GF-D8 (cell line): ENCODE results near the gene TSPAN14.

ENCODE experiments used
- DNase-seq: peaks from one replicate; lab custom pipeline; 2025; lab: John Stamatoyannopoulos, UW

The TSPAN14 gene

DNA sequence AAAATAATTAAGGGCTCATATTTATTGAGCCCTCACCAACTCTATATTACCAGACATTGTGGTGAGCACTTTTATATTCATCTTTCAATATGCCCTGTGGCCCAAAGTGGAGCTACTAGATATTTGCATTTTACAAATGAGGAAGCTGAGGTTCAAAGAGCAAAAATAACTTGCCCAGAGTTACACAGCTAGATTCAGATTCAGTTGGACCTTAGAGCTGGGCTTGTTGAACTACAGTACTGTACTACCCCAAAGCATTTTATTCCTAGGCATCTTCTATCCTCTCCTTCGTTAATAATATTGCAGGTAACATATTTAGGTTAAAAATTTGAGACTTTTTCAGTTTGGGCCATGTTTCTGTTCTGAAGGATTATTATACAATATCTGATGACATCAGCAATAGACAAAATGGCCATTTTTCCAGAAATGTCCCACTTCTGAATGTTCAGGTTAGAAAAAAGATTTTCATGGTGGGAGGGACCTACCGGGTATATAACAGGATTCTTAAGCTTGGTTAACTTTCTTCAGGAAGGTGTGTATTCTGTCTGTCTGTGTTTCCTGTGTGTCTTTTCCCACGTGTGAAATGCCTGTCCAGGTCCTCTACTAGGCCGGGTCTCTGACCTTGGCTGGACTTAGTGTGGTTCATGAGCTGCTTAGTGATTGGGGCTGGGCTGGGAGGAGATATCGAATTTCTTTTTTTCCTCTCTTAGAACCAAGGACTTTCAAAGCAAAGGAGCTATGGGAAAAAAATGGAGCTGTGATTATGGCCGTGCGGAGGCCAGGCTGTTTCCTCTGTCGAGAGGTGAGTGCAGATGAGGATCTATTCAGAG is 32.2 kb upstream of the TSPAN14 start:
- no peak for DNase-seq

DNA sequence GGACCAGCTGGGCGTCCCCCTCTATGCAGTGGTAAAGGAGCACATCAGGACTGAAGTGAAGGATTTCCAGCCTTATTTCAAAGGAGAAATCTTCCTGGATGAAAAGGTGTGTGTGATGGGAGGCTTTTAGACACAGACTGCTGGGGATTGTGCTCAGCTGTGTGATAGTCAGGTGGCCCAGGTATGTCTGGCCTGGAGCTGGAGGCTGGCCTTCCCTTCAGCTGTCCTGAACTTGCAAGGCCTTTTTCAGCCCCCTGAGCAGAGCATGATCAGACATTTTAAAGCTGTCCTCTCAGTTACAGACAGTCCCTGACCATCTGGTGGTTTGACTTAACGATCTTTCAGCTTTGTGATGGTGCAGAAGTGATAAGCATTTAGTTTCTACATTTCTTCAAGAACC is 28.2 kb upstream of the TSPAN14 start:
- no peak for DNase-seq

DNA sequence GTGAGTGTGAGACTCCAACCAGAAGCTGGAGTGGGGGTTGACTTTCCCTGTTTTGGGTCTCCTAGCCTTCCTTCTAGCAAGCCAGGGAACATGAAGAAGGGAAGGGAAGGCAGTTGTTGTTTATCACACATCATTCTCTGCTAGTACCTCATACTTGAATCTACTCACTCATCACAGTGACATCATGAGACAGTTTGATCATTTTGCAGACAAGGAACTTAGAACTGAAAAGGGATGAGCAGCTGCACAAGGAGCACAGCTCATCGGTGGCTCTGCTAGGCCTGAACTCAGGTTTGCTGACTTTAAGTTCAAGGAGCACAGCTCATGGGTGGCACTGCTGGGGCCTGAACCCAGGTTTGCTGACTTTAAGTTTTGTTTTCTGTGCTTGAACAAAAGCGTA is 26.6 kb upstream of the TSPAN14 start:
- DNase-seq: no peak

DNA sequence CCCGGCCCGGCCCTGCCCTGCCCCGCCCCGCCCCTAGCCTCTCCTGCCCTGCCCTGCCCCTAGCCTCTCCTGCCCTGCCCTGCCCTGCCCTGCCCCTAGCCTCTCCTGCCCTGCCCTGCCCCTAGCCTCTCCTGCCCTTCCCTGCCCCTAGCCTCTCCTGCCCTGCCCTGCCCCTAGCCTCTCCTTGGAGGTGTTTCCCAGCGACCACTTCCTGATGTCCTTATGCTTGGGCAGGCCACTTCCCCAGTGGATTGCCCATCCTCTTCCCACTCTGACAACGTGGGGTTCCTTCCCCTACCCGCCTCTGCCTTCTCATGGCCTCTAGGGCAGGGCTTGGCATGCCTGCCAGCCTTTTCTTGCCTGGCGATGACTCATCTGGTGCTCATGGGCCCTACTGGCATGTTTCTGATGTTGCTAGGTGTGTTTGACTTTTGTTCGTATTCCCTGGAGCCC is 24.6 kb upstream of the TSPAN14 start:
- no peak for DNase-seq

DNA sequence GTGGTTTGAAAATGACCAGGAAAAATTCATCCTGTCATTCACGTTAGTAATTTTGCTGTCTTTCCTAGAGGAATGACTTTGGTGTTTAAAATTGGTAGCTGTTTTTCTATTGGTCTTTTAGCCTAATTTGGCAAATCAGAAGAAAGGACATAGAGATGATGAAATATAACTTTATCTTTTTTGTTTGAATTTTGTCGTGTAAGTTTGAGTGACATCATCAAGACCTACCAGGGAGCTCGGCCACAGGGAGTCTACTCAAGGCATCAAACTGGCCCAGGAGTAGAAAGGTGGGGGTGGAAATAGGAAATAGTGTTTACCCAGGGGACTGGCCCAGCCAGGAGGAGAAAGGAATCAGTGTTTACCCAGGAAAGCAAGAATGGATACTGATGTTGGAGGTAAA is 21.0 kb upstream of the TSPAN14 start:
- DNase-seq: no peak

DNA sequence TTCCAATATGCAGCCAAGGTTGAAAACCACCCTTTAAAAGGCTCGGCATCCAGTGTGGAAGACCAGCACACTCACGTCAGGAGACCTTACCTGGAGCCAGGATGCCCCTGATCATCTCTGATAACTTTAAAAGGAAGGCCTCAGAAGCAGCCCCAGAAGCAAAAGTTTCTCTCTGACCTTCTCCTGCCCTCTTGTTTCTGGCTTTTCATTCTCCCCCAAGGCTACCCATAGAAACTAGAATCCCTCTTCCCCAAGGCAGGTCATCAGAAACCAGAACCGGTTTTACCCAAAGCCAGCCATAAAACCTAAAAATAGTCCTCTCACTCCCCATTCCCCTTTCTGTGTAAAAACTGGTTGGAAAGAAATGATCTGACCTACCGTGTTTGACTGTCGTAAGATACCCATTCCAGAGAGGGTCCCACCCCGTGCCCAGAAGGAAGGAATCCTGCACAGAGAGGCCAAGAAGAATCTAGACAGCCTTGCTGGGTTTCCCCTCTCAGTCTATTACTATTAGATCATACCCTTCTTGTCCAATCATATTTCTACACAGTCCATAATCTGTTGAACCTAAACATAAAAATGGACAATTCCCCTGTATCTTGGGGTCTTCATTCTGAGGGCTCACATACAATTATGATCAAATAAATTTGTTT is 17.5 kb upstream of the TSPAN14 start:
- DNase-seq: no peak

DNA sequence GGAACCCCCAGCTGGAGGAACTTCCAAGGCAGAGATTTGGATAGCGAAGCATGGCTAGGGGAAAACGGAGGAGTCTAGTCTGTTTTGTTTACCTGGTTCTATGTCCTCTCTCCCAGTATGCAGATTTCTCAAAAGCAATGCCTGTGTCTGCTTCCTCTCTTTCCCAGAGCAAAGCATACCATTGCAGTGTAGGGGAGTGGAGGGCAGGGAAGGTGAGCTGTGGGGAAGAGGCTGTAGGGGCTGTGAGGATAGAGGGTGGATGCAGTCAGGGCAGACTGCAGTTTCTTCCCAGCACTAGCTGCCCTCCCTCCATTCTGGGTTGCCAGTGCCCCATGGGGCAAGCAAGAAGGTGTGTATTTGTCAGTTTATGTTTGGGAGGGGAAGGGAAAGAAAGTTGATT is 16.9 kb upstream of the TSPAN14 start:
- DNase-seq: no peak

DNA sequence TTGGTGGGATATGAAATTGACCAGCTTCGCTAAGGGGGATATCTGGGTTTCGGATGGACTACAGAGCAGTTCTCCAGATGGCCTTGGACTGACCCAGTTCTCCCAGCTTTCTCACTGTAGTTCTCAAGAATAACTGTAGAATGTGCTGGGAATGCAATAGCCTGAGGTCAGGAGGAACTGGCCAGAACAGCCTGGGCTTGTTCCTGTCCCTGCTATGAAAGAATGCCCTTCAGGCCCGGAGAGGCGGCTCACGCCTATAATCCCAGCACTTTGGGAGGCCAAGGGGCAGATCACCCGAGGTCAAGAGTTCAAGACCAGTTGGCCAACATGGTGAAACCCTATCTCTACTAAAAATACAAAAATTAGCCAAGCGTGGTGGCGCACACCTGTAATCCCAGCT is 12.3 kb upstream of the TSPAN14 start:
- DNase-seq: no peak

DNA sequence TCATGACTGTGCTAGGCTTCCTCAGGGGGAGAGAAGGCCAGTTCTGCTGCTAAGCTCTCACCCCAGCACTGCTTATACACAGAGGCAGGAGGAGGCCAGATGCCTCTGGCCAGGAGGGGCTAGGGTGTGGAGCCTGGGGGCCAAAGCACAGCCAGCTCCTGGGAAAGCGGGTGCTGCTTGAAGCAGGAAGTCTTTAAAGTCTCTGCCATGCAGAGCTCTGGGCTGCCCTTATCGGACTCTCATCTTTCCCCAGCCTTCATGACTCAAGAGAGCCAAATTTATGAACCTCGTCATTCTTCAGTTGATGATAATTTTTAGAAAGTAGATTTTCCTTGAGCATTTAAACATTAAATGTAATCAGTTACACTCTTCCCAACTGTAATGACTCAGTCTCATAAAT is 11.2 kb upstream of the TSPAN14 start:
- no peak for DNase-seq

DNA sequence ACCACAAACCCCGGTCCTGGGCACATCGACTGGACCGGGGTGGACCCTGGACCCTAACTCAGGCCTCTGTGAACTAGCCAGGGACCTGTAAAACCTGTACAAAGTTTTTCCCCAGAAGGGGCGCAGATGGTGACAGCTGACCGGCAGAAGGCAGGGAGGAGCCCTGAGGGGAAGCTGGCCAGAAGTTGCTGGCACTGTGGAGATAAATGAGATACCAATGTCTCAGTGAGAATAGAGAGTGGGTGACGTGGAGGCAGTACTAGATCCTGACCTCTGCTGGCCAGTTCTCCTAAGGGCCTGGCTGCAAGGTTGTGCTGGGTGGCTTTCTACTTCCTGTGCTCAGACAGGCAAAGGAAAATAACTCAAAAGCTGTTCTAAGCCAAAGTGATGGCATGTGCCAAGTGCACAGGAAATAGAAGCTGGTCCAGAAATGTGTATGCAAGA is 10.6 kb upstream of the TSPAN14 start:
- peak; percentile 27 for DNase-seq

DNA sequence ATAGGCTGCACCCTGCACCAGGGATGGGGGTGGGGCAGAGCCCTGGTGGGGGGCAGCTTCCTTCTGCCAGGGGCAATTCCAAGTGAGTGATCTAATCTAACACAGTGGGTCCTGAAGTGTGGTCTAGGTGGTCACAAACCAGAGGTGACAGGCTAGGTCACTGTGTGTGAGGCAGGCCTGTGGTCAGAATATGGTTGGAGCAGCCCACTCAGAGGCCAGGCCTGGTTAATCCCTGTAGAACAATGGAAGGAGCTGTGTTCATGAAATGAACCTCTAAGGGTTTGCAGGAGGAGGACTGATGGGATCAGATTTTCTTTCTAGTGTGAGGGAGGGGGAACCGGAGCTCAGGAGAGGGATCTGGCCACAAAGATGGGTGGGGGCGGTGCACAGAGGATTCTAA is 10.0 kb upstream of the TSPAN14 start:
- DNase-seq: no peak

DNA sequence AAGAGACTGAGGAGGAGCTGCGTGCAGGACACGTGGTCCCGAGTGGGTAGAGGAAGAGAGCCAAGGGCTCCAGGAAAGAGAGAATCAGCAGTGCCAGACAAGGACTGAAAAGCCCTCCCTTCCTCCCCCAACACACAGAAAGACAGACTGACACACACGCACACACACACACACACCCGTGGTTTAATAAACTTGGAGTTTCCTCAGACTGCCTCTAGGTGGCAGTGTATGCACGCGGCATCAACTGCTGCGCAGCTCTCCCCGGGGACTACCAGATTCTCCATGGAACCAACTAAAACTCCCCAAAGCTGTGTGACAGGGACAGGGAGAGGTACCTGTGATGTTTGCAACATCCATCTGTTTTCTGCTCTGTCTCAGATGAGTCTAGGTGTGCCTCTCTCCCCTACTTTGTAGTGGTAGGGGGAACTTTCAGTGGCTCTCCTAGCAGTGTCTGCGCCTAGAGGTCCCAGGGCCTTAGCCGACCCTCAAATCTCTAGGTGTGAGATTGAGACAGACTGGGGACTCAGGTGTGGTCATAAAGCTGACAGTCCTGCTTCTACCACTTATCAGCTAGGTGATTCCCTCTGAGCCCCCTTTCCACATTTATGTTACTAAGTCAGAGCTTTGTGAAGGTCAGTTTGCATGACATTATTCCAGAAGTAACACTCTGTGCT is 9.3 kb upstream of the TSPAN14 start:
- no peak for DNase-seq

DNA sequence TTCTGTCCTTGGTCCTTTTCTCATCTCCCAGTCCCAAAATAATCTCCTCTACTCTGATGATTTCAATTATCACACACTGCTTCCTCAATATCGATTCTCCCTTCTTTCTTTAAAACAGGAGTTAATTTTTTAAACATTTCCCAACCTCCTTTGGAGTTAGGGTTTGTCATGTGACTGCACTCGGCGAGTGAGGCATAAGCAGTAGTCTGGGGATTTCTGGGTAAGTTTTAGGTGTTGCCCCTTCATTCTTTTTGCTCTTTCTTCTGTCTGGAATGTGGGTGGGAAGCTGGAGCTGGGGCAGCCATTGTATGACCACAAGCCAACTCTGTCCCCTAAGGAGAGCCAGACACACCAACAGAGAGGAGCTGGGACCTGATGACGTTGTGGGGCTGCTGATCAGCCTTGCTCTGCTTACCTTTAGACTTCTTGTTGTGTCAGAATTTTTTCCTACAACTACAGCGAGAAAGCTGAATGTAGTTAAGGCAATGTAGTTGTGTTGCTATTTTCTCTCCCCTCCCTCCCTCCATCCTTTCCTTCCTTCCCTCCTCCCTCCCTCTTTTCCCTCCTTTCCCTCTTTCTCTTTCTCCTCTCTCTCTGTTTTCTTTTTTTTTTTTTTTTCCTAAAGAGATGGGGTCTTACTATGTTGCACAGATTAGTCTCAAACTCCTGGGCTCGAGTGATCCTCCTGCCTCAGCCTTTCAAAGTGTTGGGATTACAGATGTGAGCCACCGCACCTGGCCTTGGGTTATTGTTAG is 6.5 kb upstream of the TSPAN14 start:
- DNase-seq: no peak

DNA sequence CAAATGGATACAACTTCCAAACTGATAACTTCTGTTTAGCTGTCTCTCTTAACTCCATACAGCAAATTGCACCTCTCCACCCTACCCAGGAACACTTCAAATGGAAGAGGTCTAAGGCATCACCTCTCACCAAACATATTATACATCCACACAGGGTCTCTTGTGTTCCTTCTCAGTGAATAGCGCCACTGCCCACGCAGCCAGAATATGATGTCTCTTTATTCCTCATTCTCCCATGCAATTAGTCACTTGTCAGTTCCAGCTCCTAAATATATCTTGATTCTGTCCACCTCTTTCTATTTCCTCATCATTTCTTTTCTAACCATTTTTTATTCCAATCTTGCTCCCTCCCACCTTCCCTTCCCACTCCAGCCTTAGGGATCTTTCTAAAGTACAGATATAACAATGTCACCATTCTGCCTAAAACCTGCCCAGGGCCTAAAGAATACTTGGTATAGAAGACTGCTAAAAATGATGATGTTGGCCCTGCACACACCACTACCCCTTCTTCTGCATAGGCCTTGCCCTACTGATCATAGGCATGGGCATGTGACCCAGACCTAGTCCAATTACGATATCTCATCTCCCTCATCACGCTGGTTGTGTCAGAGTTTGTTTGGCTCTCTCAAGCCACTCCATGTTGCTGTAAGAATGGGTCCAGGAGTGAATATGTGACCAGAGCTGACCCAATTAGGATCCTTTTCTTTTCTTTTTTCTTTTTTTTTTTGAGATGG is 5.7 kb upstream of the TSPAN14 start:
- no peak for DNase-seq

DNA sequence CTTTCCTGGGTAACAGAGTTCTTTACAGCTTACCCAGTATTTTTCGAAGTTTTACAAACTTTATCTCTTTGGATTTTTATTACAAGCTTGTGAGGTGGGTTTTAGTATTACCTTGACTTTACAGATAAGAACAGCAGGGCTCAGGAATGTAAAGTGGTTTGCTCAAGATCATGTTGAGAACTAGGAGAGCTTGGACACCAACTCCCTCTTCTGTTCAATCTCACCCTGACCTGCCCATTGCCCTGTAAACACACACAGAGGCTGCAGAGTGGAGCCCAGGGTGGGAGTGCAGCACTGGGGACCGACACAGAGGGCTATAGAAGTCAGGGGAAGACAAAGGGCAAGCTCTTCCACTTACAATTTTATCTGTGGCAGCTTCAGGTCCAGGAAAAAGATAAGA is 4.6 kb upstream of the TSPAN14 start:
- no peak for DNase-seq

DNA sequence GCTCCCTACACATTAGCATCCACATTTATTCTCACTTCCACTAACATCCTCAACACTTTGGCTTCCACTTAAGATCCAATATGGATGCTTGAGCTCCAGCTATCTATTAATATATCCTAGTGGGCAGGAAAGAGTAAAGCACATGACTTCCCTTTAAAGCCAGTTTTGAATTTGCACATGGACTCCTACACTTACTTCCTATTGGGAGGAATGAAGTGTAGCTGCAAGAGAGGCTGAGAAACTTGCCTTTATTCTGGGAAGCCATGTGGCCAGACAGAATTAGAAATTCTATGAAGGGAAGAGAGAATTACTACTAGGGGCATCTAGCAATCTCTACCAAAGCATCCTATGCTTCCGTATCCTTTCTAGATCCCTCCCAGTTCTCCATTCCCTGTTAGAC is 3.0 kb upstream of the TSPAN14 start:
- DNase-seq: no peak

DNA sequence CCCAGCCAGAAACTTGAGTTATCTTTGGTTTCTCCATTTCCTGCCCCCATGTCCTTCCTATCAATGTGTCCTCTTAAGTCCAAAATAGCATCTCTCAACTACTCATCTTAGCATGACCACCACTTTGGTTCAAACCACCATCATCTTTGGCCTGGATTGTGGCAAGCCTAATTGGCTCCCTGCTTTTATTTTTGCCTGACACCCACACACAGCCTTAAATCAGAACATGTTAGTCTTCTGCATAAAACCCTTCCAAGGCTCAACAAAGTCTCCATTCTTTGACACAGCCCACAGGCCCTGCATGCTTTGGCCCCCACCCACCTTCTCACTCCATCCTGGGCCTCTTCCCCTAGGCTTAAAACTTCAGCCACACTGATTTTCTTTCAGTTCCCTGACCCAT is 2.0 kb upstream of the TSPAN14 start:
- DNase-seq: no peak

DNA sequence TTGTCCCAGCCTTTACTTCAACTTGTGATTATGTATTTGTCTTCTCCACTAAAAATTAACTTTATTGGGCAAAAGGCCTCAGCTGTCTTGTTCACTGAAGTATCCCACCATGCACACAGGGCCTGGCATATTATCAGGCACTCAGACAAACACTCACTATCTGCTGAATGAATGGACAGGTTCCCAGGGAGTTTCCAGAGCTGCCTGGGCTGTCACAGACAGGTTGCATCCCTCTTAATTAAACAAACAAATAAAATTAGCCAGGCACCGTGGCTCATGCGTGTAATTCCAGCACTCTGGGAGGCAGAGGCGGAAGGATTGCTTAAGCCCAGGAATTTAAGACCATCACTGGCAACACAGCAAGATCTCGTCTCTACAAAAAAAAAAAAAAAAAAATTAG is 1.5 kb upstream of the TSPAN14 start:
- DNase-seq: no peak

DNA sequence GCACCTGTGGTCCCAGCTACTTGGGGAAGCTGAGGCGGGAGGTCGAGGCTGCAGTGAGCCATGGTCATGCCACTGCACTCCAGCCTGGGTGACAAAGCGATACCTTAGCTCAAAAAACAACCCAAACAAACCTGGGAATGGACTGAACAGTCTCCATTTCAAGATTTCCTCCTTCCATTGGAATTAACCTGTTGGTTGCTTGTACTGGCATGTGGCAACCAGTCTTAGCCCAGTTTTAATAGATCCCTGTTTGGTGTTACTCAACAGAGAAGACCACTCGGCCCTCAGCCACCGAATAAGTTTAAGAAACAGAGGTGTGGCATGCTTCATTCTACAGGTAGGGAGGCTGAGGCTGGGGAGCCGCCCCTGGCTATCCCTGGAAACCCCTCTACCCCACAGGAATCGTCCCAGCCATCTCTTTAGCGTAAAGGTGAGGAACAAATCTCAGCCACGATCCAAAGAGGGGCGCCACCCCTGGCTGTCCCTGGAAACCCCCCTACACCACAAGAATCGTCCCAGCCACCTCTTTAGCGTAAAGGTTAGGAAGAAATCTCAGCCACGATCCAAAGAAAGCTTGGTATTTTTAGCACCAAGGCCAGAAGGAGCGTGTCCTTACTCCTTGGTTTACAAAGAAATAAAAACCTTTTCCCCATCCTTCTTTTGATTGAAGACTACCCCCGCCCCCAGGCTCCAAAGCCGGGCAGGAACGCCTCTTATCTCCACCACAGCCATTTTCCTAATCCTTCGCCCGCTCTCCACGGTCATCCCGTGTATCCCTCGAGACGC is 861 bp upstream of the TSPAN14 start:
- no peak for DNase-seq

DNA sequence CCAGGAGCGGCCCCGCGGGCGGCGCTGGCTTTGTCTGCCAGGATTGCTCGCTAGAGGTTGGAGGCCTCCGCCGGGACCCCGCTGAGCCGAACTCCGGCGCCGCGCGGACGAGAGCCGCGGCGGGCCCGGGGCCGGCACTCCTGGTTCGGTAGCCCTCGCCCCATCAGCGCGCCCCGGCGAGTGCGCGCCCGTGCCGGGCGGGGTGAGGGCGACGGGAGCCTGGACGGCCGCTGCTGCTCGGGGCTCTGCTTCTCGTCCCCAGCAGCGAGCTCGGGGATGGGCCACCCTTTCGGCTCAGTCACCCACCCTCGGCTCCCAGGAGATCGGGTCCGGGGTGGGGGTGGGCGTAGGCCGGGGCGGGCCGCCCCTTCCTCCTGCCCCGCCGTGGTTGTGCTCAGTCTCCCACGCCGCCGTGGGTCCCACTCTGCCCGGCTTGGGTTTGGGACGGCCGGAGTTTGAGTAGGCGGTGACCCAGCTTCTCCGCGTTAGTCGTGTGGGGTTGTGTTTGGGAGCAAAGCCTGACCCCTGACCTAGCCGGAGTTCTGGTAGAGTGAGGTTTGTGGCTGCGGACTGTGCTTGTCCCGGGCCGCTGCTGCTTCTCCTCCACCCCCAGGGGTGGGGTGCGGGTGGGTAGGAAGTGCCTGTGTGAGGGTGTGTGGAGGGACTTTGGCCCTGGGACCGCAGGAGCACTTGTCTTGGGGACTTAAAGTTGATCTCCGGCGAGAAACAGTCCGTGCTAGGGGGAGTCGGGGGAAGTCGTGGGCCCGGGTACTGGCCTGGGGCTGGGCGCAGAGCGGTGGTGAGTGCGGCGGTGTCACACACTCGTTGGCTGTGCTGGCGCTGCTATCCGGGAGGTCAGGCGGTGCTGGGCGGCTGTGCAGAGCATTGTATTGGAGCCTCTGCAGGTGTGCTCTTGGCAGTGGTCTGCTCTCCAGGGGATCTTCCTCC is 677 bp downstream of the TSPAN14 start:
- no peak for DNase-seq
